ENCODE results near the gene SPHKAP.

GRCh38 chr2:228067309-228067708 is 114.2 kb downstream of the SPHKAP start:
- no peak for TF ChIP-seq CTCF (IDR thresholded peaks at IDR 0.05; ENCODE audit: low read depth, low read length)
- TF ChIP-seq EZH2phosphoT487 (IDR thresholded peaks at IDR 0.05; ENCODE audit: low read depth) = no peak

Data from OCI-LY3 (cell line).